ENCODE data around the gene ABCC2. TPM values are rescaled to one million over a fixed set of nuclear protein-coding genes. Genes with fewer than 3 reads are reported as not detected.

Gene ABCC2
- total RNA-seq, 1 donor from 2014 or later: 0.25 TPM

- DNase-seq (no peak), ATAC-seq (no peak)
- intact Hi-C loops (cut with micrococcal nuclease): no loop called here
These were observed 13.9 kb upstream of the ABCC2 start for GRCh38 chr10:99768556-99768955.

- intact Hi-C loops (cut with micrococcal nuclease): no loop called here
- DNase-seq (no peak), ATAC-seq (no peak)
These were observed 12.7 kb upstream of the ABCC2 start for GRCh38 chr10:99769706-99770105.

- ATAC-seq: no peak
- no peak for DNase-seq
- intact Hi-C loops (cut with micrococcal nuclease): no loop called here
These were observed 11.9 kb upstream of the ABCC2 start for GRCh38 chr10:99770408-99771045.

- ATAC-seq (no peak), DNase-seq (no peak)
- intact Hi-C loops (cut with micrococcal nuclease): no loop called here
These were observed 6.6 kb upstream of the ABCC2 start for GRCh38 chr10:99775850-99776249.

GRCh38 chr10:99777918-99778714, 4.3 kb upstream of the ABCC2 start:
- intact Hi-C loops (cut with micrococcal nuclease): no loop called here
- no peak for ATAC-seq
- no peak for DNase-seq

GRCh38 chr10:99779335-99779734, 3.1 kb upstream of the ABCC2 start:
- DNase-seq: no peak
- intact Hi-C loops (cut with micrococcal nuclease): no loop called here

GRCh38 chr10:99781734-99782429, 558 bp upstream of the ABCC2 start:
- intact Hi-C loops (cut with micrococcal nuclease): no loop called here
- DNase-seq: no peak
- ATAC-seq: no peak

More at GRCh38 chr10:99779335-99779734, 3.1 kb upstream of the ABCC2 start:
- no peak for ATAC-seq

GRCh38 chr10:99784016-99784726, 1.7 kb downstream of the ABCC2 start:
- intact Hi-C loops (cut with micrococcal nuclease): no loop called here
- ATAC-seq (no peak), DNase-seq (no peak)

GRCh38 chr10:99784727-99785441, 2.4 kb downstream of the ABCC2 start:
- intact Hi-C loops (cut with micrococcal nuclease): no loop called here

GRCh38 chr10:99785646-99786045, 3.2 kb downstream of the ABCC2 start:
- DNase-seq (no peak), ATAC-seq (no peak)
- intact Hi-C loops (cut with micrococcal nuclease): no loop called here

More at GRCh38 chr10:99784727-99785441, 2.4 kb downstream of the ABCC2 start:
- DNase-seq: no peak
- ATAC-seq: no peak

GRCh38 chr10:99787311-99787710, 4.9 kb downstream of the ABCC2 start:
- ATAC-seq (no peak), DNase-seq (no peak)
- intact Hi-C loops (cut with micrococcal nuclease): no loop called here

GRCh38 chr10:99787782-99788445, 5.5 kb downstream of the ABCC2 start:
- ATAC-seq: no peak
- intact Hi-C loops (cut with micrococcal nuclease): no loop called here
- no peak for DNase-seq

- intact Hi-C loops (cut with micrococcal nuclease): no loop called here
- ATAC-seq (peak; percentile 95), DNase-seq (no peak)
These were observed 6.3 kb downstream of the ABCC2 start for GRCh38 chr10:99788598-99789256.

GRCh38 chr10:99791831-99792230, 9.4 kb downstream of the ABCC2 start:
- intact Hi-C loops (cut with micrococcal nuclease): no loop called here
- no peak for ATAC-seq

GRCh38 chr10:99793819-99794218, 11.4 kb downstream of the ABCC2 start:
- ATAC-seq: no peak
- intact Hi-C loops (cut with micrococcal nuclease): no loop called here
- no peak for DNase-seq

More at GRCh38 chr10:99791831-99792230, 9.4 kb downstream of the ABCC2 start:
- no peak for DNase-seq

GRCh38 chr10:99796928-99797327, 14.5 kb downstream of the ABCC2 start:
- intact Hi-C loops (cut with micrococcal nuclease): no loop called here
- no peak for DNase-seq
- ATAC-seq: no peak

- intact Hi-C loops (cut with micrococcal nuclease): no loop called here
- ATAC-seq: no peak
- DNase-seq: no peak
These were observed 15.6 kb downstream of the ABCC2 start for GRCh38 chr10:99798031-99798430.

GRCh38 chr10:99798920-99799319, 16.5 kb downstream of the ABCC2 start:
- ATAC-seq: no peak
- intact Hi-C loops (cut with micrococcal nuclease): no loop called here
- DNase-seq: no peak

All from left ventricle myocardium superior (tissue), 1 donor.